CD4-positive, CD25-positive, alpha-beta regulatory T cell (primary cell): Measurements from ENCODE around the gene NPM1. TPM values are rescaled to one million over a fixed set of nuclear protein-coding genes. Genes with fewer than 3 reads are reported as not detected.
"Not testable (repeated sequence)": the region's sequence is repeated elsewhere in the genome, so short reads cannot be mapped to it uniquely, and the experiment has no call there.

Experiments used
- ATAC-seq, 2 donors: fragments of 150-1000 bp; cut with Tn5 transposase; one replicate each; pipeline ENCODE4 v1.10.0; 2021; ENCODE audit warnings: low read depth in 2 of 2, moderate number of reproducible peaks in 2 of 2, moderate library complexity in 1 of 2
- DNase-seq, 3 donors: peaks; one replicate each; pipeline versions ENCODE4 v3.0.0 to v3.0.0-alpha.2; 2012 to 2022; ENCODE audit warnings: mixed read lengths in 1 of 3
- H3K27ac ChIP-seq: one replicate; pipeline ENCODE4 v1.7.0; 2013; ENCODE audit warnings: mild to moderate bottlenecking, low read length; ENCODE audit not compliant: insufficient read depth, poor library complexity, severe bottlenecking
- H3K27me3 ChIP-seq: one replicate; pipeline ENCODE4 v1.7.0; 2013; ENCODE audit warnings: low read length; ENCODE audit not compliant: control insufficient read depth, insufficient read depth
- H3K36me3 ChIP-seq: one replicate; pipeline ENCODE4 v1.7.0; 2013; ENCODE audit warnings: mild to moderate bottlenecking, low read length, moderate library complexity; ENCODE audit not compliant: control insufficient read depth, insufficient read depth
- H3K4me1 ChIP-seq: 2 replicates; pipeline ENCODE4 v1.7.0; 2013; ENCODE audit warnings: mild to moderate bottlenecking, low read length; ENCODE audit not compliant: insufficient read depth, control insufficient read depth, poor library complexity, severe bottlenecking
- H3K4me3 ChIP-seq: one replicate; pipeline ENCODE4 v1.7.0; 2013; ENCODE audit warnings: low read depth, mild to moderate bottlenecking, low read length, moderate library complexity
- H3K9me3 ChIP-seq, 2 experiments: 1 replicate in 1 of 2; 2 replicates in 1 of 2; pipeline ENCODE4 v1.7.0; 2013; ENCODE audit warnings: low read length in 2 of 2, mild to moderate bottlenecking in 1 of 2, moderate library complexity in 1 of 2; ENCODE audit not compliant: control insufficient read depth in 2 of 2
- H3K27ac Mint-ChIP-seq, 3 donors: one replicate each; pipeline ENCODE4 v1.8.0; 2020 to 2022; ENCODE audit warnings: mild to moderate bottlenecking in 3 of 3, mixed read lengths in 3 of 3, moderate library complexity in 2 of 3
- H3K27me3 Mint-ChIP-seq: one replicate; pipeline ENCODE4 v1.8.0; 2022; ENCODE audit warnings: mild to moderate bottlenecking, mixed read lengths
- H3K36me3 Mint-ChIP-seq: one replicate; pipeline ENCODE4 v1.8.0; 2020; ENCODE audit warnings: mixed read lengths
- H3K4me1 Mint-ChIP-seq, 4 donors: one replicate each; pipeline ENCODE4 v1.8.0; 2020 to 2022; ENCODE audit warnings: mixed read lengths in 4 of 4, mild to moderate bottlenecking in 1 of 4
- H3K4me3 Mint-ChIP-seq, 4 donors: one replicate each; pipeline ENCODE4 v1.8.0; 2020 to 2022; ENCODE audit warnings: mild to moderate bottlenecking in 4 of 4, mixed read lengths in 4 of 4, moderate library complexity in 3 of 4
- H3K9me3 Mint-ChIP-seq, 7 donors: one replicate each; pipeline ENCODE4 v1.8.0; 2020 to 2022; ENCODE audit warnings: mixed read lengths in 7 of 7, mild to moderate bottlenecking in 3 of 7, moderate library complexity in 2 of 7
- polyA plus RNA-seq, 4 donors: library from polyadenylated mRNA; unstranded; fragments of 300-500 nt; fragmentation: Illumina TruSeq; gene quantifications; one replicate each; pipeline ENCODE4 v1.2.3, GENCODE V29; 2021
- total RNA-seq: library from RNA; stranded (reverse); gene quantifications from one replicate; pipeline ENCODE4 v1.2.3, GENCODE V29; 2022

The NPM1 gene
- total and polyA plus RNA-seq, 5 donors from 2014 or later = 624 to 813 (median 766) TPM

DNA sequence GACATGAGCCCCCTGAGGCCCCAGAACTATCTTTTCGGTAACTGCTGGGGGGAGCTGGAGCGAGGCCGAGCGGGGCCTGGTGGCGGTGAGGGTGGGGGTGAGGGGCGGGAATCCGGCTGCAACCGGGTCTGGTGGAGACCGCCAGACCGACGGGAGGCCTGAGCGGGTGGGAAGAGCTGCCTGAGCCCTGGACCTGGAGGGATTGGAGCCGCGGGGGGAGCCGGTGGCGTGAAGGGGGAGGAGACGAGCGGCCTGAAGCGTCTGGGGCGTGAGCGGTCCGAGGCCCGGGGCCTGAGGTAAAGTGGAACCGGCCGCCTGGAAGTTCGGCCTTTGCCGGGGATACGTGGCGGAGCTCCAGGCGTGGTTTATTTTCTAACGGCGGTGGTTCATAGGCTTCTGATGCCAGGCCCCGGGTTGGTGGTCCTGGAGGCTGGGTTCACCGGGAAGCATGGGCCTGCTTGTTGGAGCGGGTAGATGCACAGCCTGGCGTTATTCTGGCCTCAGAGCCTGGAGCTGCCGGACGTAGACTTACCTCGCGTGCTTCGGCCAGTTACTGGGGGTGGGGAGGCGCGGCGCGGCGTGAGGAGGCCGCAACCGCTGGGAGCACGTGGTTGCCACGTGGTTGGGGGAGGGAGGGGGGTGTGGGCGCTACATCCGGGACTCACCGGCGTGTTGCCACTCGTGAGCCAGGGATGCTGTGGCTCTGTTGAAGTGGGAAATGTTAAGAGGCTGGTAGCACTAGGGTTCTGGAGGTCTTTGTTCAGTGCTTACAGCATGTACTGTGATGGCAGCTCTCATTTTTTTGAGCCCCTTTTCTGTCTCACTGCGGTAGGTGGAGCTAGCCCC is 544 bp downstream of the NPM1 start:
- peak overlapping the region; percentile 98 to 100 (median 99) for H3K27ac Mint-ChIP-seq
- H3K4me3 ChIP-seq = peak overlapping the region; percentile 95
- H3K27ac ChIP-seq = peak overlapping the region; percentile 90
- no peaks in the 10 kb centered on the region for H3K9me3 ChIP-seq
- DNase-seq (peak; percentile 76 to 87 (median 79)), ATAC-seq (peak; percentile 27 to 28)
- H3K36me3 ChIP-seq = peaks cover 24% of the 10 kb centered on the region
- peaks cover 27 to 60% (median 45%) of the 10 kb centered on the region in 4 donors for H3K4me1 Mint-ChIP-seq
- H3K9me3 Mint-ChIP-seq = peaks cover 0 to 2% (median 0%) of the 10 kb centered on the region in 7 donors
- peaks cover 55% of the 10 kb centered on the region for H3K4me1 ChIP-seq
- H3K27me3 Mint-ChIP-seq = peaks cover 14% of the 10 kb centered on the region
- H3K27me3 ChIP-seq = no peaks in the 10 kb centered on the region
- H3K36me3 Mint-ChIP-seq = peaks cover 29% of the 10 kb centered on the region
- peak overlapping the region; percentile 94 to 99 (median 97) for H3K4me3 Mint-ChIP-seq

GRCh38 chr5:171388816-171389168 is 1.1 kb downstream of the NPM1 start:
- peak overlapping the region; percentile 90 for H3K27ac ChIP-seq
- Mint-ChIP-seq H3K4me3 (peak overlapping the region; percentile 94 to 99 (median 97)), H3K27ac (peak overlapping the region; percentile 98 to 100 (median 99)), H3K36me3 (peaks cover 34% of the 10 kb centered on the region), H3K4me1 (peaks cover 31 to 65% (median 48%) of the 10 kb centered on the region in 4 donors), H3K27me3 (peaks cover 13% of the 10 kb centered on the region), H3K9me3 (peaks cover 0 to 2% (median 0%) of the 10 kb centered on the region in 7 donors)
- ATAC-seq (no peak), DNase-seq (peak in 1 of 3 donors; percentile 61)
- H3K4me1 ChIP-seq = peaks cover 55% of the 10 kb centered on the region
- H3K4me3 ChIP-seq = peak overlapping the region; percentile 95
- peaks cover 30% of the 10 kb centered on the region for H3K36me3 ChIP-seq
- no peaks in the 10 kb centered on the region for H3K9me3 ChIP-seq
- no peaks in the 10 kb centered on the region for H3K27me3 ChIP-seq

DNA sequence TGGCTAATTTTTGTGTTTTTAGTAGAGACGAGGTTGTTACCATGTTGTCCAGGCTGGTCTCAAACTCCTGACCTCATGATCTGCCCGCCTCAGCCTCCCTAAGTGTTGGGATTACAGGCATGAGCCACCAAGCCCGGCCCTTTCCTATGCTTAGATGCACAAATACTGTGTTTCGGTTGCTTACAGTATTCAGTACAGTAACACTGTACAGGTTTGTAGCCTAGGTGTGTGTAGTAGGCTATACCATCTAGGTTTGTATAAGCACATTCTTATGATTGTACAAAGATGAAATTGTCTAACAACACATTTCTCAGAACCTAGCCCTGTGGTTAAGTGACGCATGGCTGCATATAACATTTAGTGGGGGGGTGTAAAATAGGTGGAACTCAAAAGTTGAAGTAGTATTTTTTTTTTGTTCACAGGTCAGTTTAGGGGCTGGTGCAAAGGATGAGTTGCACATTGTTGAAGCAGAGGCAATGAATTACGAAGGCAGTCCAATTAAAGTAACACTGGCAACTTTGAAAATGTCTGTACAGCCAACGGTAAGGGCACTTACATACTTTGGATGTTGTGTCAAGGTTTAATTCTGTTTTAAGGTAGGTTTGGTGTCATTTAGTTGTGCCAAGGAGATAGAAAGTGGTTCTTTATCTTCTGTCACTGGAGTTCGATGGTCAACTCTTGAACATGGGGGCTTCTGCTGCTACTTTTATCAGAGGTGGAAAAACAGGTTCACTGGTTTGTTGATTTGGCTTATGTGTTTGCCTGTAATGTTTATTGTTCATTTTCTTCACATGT is 3.4 kb downstream of the NPM1 start:
- ATAC-seq = no peak
- peak in 1 of 3 donors; percentile 76 for DNase-seq
- H3K27ac ChIP-seq = no peak overlapping the region
- H3K4me1 Mint-ChIP-seq = peaks cover 31 to 77% (median 55%) of the 10 kb centered on the region in 4 donors
- peak overlapping the region; percentile 60 for H3K4me3 ChIP-seq
- H3K4me1 ChIP-seq = peaks cover 55% of the 10 kb centered on the region
- no peaks in the 10 kb centered on the region for H3K27me3 ChIP-seq
- H3K27ac Mint-ChIP-seq = peak overlapping the region; percentile 65 to 83 (median 75)
- H3K9me3 Mint-ChIP-seq = peaks cover 0 to 2% (median 0%) of the 10 kb centered on the region in 7 donors
- peaks cover 42% of the 10 kb centered on the region for H3K36me3 Mint-ChIP-seq
- peaks cover 51% of the 10 kb centered on the region for H3K36me3 ChIP-seq
- peak overlapping the region; percentile 70 to 99 (median 96) for H3K4me3 Mint-ChIP-seq
- peaks cover 13% of the 10 kb centered on the region for H3K27me3 Mint-ChIP-seq
- no peaks in the 10 kb centered on the region for H3K9me3 ChIP-seq

GRCh38 chr5:171391996-171392577 is 4.4 kb downstream of the NPM1 start:
- ATAC-seq = no peak
- Histone ChIP-seq H3K4me3 (no peak overlapping the region), H3K27me3 (no peaks in the 10 kb centered on the region), H3K4me1 (peaks cover 49% of the 10 kb centered on the region), H3K27ac (peak overlapping the region; percentile 16), H3K9me3 (no peaks in the 10 kb centered on the region), H3K36me3 (peaks cover 61% of the 10 kb centered on the region)
- DNase-seq = no peak
- Mint-ChIP-seq H3K4me1 (peaks cover 31 to 81% (median 59%) of the 10 kb centered on the region in 4 donors), H3K36me3 (peaks cover 50% of the 10 kb centered on the region), H3K27me3 (peaks cover 13% of the 10 kb centered on the region), H3K9me3 (peaks cover 0 to 2% (median 0%) of the 10 kb centered on the region in 7 donors), H3K27ac (no peak overlapping the region), H3K4me3 (peak overlapping the region in 2 of 4 donors; percentile 13 to 66)

- H3K4me1 ChIP-seq = peaks cover 47% of the 10 kb centered on the region
- H3K4me1 Mint-ChIP-seq = peaks cover 31 to 81% (median 60%) of the 10 kb centered on the region in 4 donors
- peaks cover 67% of the 10 kb centered on the region for H3K36me3 ChIP-seq
- peaks cover 0 to 1% (median 0%) of the 10 kb centered on the region in 7 donors for H3K9me3 Mint-ChIP-seq
- H3K4me3 Mint-ChIP-seq = peak overlapping the region in 3 of 4 donors; percentile 23 to 66 (median 39)
- H3K36me3 Mint-ChIP-seq = peaks cover 54% of the 10 kb centered on the region
- ATAC-seq = no peak
- H3K9me3 ChIP-seq = no peaks in the 10 kb centered on the region
- H3K27ac ChIP-seq = peak overlapping the region; percentile 16
- no peaks in the 10 kb centered on the region for H3K27me3 ChIP-seq
- DNase-seq = no peak
- peak overlapping the region in 1 of 3 donors; percentile 77 for H3K27ac Mint-ChIP-seq
- H3K4me3 ChIP-seq = no peak overlapping the region
- H3K27me3 Mint-ChIP-seq = peaks cover 8% of the 10 kb centered on the region
Measured at GRCh38 chr5:171392585-171393159, 5.0 kb downstream of the NPM1 start.

DNA sequence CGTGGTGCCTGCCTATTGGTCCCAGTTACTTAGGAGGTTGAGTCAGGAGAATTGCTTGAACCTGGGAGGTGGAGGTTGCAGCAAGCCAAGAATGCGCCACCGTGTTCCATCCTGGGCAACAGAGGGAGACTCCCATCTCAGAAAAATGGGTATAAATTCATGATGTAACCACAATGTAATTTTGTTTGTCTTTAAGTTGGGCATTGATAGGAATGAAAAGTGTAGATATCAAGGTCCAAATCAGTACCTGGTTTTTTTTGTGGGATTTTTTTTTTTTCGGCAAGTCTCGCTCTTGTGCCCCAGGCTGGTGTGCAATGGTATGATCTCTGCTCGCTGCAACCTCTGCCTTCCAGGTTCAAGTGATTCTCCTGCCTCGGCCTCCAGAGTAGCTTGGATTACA is 7.4 kb downstream of the NPM1 start:
- Histone ChIP-seq H3K9me3 (no peaks in the 10 kb centered on the region), H3K4me1 (peaks cover 29% of the 10 kb centered on the region), H3K36me3 (peaks cover 85% of the 10 kb centered on the region), H3K27me3 (no peaks in the 10 kb centered on the region), H3K27ac (no peak overlapping the region), H3K4me3 (no peak overlapping the region)
- peak overlapping the region in 1 of 4 donors; percentile 28 for H3K4me3 Mint-ChIP-seq
- no peaks in the 10 kb centered on the region for H3K27me3 Mint-ChIP-seq
- no peak for DNase-seq
- H3K4me1 Mint-ChIP-seq = peaks cover 22 to 76% (median 59%) of the 10 kb centered on the region in 4 donors
- H3K9me3 Mint-ChIP-seq = peaks cover 0 to 1% (median 0%) of the 10 kb centered on the region in 7 donors
- peaks cover 46% of the 10 kb centered on the region for H3K36me3 Mint-ChIP-seq
- ATAC-seq = no peak
- H3K27ac Mint-ChIP-seq = no peak overlapping the region

- DNase-seq, ATAC-seq, H3K9me3 Mint-ChIP-seq, H3K27ac Mint-ChIP-seq, H3K4me3 ChIP-seq, H3K27me3 ChIP-seq, H3K27ac ChIP-seq, H3K27me3 Mint-ChIP-seq, H3K9me3 ChIP-seq: not testable (repeated sequence)
- peaks cover 13 to 71% (median 50%) of the 10 kb centered on the region in 4 donors for H3K4me1 Mint-ChIP-seq
- H3K36me3 Mint-ChIP-seq = peaks cover 47% of the 10 kb centered on the region
- Histone ChIP-seq H3K4me1 (peaks cover 19% of the 10 kb centered on the region), H3K36me3 (peaks cover 93% of the 10 kb centered on the region)
- H3K4me3 Mint-ChIP-seq = peak overlapping the region in 2 of 4 donors; percentile 52 to 54
Measured at GRCh38 chr5:171396583-171396982, 8.9 kb downstream of the NPM1 start.
